Natural killer cell (primary cell): ENCODE data around the gene HOXB7. TPM values are rescaled to one million over a fixed set of nuclear protein-coding genes. Genes with fewer than 3 reads are reported as not detected.
A peak's percentile ranks its signal among the peaks of the same experiment; 100 is the strongest.

ENCODE experiments used
- ATAC-seq, 3 donors: fragments of 150-1000 bp in 2 of 3; fragments of 200-7000 bp in 1 of 3; cut with Tn5 transposase; 1 replicate in 1 of 3; 2 replicates in 2 of 3; pipeline ENCODE4 v1.10.0; 2021; ENCODE audit warnings: mild to moderate bottlenecking in 2 of 3, moderate library complexity in 2 of 3
- DNase-seq, 2 donors: peaks; one replicate each; pipeline versions ENCODE4 v3.0.0 to v3.0.0-alpha.2; 2013 to 2021; ENCODE audit warnings: mixed read lengths in 1 of 2
- H3K27ac ChIP-seq: one replicate; pipeline ENCODE4 v1.5.1; 2013; ENCODE audit warnings: mild to moderate bottlenecking, low read length
- H3K27me3 ChIP-seq: one replicate; pipeline ENCODE4 v1.6.1; 2013; ENCODE audit warnings: low read length; ENCODE audit not compliant: control insufficient read depth, insufficient read depth
- H3K36me3 ChIP-seq: one replicate; pipeline ENCODE4 v1.6.1; 2013; ENCODE audit warnings: low read length; ENCODE audit not compliant: control insufficient read depth, insufficient read depth
- H3K4me1 ChIP-seq: one replicate; pipeline ENCODE4 v1.6.1; 2013; ENCODE audit warnings: low read length; ENCODE audit not compliant: control insufficient read depth, insufficient read depth
- H3K4me3 ChIP-seq: one replicate; pipeline ENCODE4 v1.5.1; 2013; ENCODE audit warnings: low read length
- H3K9me3 ChIP-seq: one replicate; pipeline ENCODE4 v1.6.1; 2013; ENCODE audit warnings: low read length; ENCODE audit not compliant: control insufficient read depth, insufficient read depth
- H3K27ac Mint-ChIP-seq, 2 donors: one replicate each; pipeline ENCODE4 v1.8.0; 2022; ENCODE audit warnings: mild to moderate bottlenecking in 2 of 2, mixed read lengths in 2 of 2, moderate library complexity in 1 of 2
- H3K27me3 Mint-ChIP-seq, 2 donors: one replicate each; pipeline ENCODE4 v1.8.0; 2022; ENCODE audit warnings: low read depth in 2 of 2, mixed read lengths in 2 of 2
- H3K36me3 Mint-ChIP-seq: one replicate; pipeline ENCODE4 v1.8.0; 2022; ENCODE audit warnings: mixed read lengths
- H3K4me1 Mint-ChIP-seq, 2 donors: one replicate each; pipeline ENCODE4 v1.8.0; 2022; ENCODE audit warnings: mixed read lengths in 2 of 2
- H3K4me3 Mint-ChIP-seq: one replicate; pipeline ENCODE4 v1.8.0; 2022; ENCODE audit warnings: mild to moderate bottlenecking, moderate library complexity, mixed read lengths
- H3K9me3 Mint-ChIP-seq, 2 donors: one replicate each; pipeline ENCODE4 v1.8.0; 2022; ENCODE audit warnings: mixed read lengths in 2 of 2
- CTCF ChIP-seq: fragments of 200-600 bp; IDR thresholded peaks from one replicate; pipeline ENCODE4 v1.8.0; 2022; ENCODE audit warnings: antibody characterized with exemption
- WGBS: methylation state at CpG from one replicate; pipeline ENCODE4 v1.1.7; 2013; ENCODE audit warnings: missing lambda C conversion rate; ENCODE audit not compliant: insufficient coverage; 5-methylcytosine and 5-hydroxymethylcytosine counted together
- intact Hi-C: fragments of 100-400 bp; cut with micrococcal nuclease; formaldehyde crosslinking; loops from one replicate; pipeline ENCODE4 v1.14.2; 2022
- total RNA-seq, 4 donors: library from RNA; stranded (reverse); fragments of 120-200 nt in 1 of 4; gene quantifications; one replicate each; pipeline versions ENCODE4 v1.2.3 to v1.2.4, GENCODE V29; 2013 to 2022

HOXB7 gene
- total RNA-seq, 3 donors from 2014 or later (not counting 1 experiment from before 2014, with no cell fraction given): 0.45 to 1.4 (median 0.97) TPM

GRCh38 chr17:48604770-48605329 is 6.0 kb downstream of the HOXB7 start, which contains the start of gene HOXB6:
HOXB6 (minus strand) TSS chr17:48604986; CDS start chr17:48598150, 6,836 bp downstream.
- Mint-ChIP-seq H3K27me3 (peaks cover 46 to 69% of the 10 kb centered on the region in 2 donors), H3K36me3 (no peaks in the 10 kb centered on the region), H3K27ac (no peak within 1 kb of the TSS), H3K4me1 (peaks cover 0 to 6% of the 10 kb centered on the region in 2 donors), H3K4me3 (peak within 1 kb of the TSS; percentile 29), H3K9me3 (no peaks in the 10 kb centered on the region)
- intact Hi-C loops: no loop called here
- no peak for TF ChIP-seq CTCF
- Histone ChIP-seq H3K27ac (no peak within 1 kb of the TSS), H3K36me3 (no peaks in the 10 kb centered on the region), H3K4me1 (peaks cover 24% of the 10 kb centered on the region), H3K9me3 (no peaks in the 10 kb centered on the region), H3K27me3 (peaks cover 55% of the 10 kb centered on the region), H3K4me3 (no peak within 1 kb of the TSS)
- no peak for ATAC-seq
- DNase-seq: no peak
- 50% methylated on average over 13 of the region's 16 CpGs for WGBS

- H3K4me1 ChIP-seq: peaks cover 22% of the 10 kb centered on the region
- intact Hi-C loops: no loop called here
- peaks cover 55% of the 10 kb centered on the region for H3K27me3 ChIP-seq
- H3K36me3 ChIP-seq: no peaks in the 10 kb centered on the region
- ATAC-seq: no peak
- no peak overlapping the region for H3K4me3 Mint-ChIP-seq
- TF ChIP-seq CTCF: no peak
- peaks cover 53 to 74% of the 10 kb centered on the region in 2 donors for H3K27me3 Mint-ChIP-seq
- no peaks in the 10 kb centered on the region for H3K9me3 Mint-ChIP-seq
- H3K9me3 ChIP-seq: no peaks in the 10 kb centered on the region
- H3K36me3 Mint-ChIP-seq: no peaks in the 10 kb centered on the region
- 39% methylated on average over 17 of the region's 21 CpGs for WGBS
- no peak overlapping the region for H3K27ac Mint-ChIP-seq
- DNase-seq: no peak
- H3K4me1 Mint-ChIP-seq: peaks cover 0 to 6% of the 10 kb centered on the region in 2 donors
- no peak overlapping the region for H3K27ac ChIP-seq
- H3K4me3 ChIP-seq: no peak overlapping the region
Observed at GRCh38 chr17:48603959-48604769, 6.7 kb downstream of the HOXB7 start.

GRCh38 chr17:48601539-48602425 is 9.0 kb downstream of the HOXB7 start:
- Histone ChIP-seq H3K27ac (no peak overlapping the region), H3K4me3 (no peak overlapping the region), H3K36me3 (no peaks in the 10 kb centered on the region), H3K9me3 (no peaks in the 10 kb centered on the region), H3K4me1 (peaks cover 41% of the 10 kb centered on the region), H3K27me3 (peaks cover 76% of the 10 kb centered on the region)
- Mint-ChIP-seq H3K4me1 (peaks cover 20 to 27% of the 10 kb centered on the region in 2 donors), H3K27me3 (peaks cover 65 to 83% of the 10 kb centered on the region in 2 donors), H3K27ac (no peak overlapping the region), H3K36me3 (no peaks in the 10 kb centered on the region), H3K4me3 (no peak overlapping the region), H3K9me3 (no peaks in the 10 kb centered on the region)
- intact Hi-C loops: no loop called here
- DNase-seq: no peak
- 53% methylated on average over 35 of the region's 35 CpGs for WGBS
- ATAC-seq: no peak
- TF ChIP-seq CTCF: no peak
